ENCODE results near the gene TNFRSF1A. TPM values are rescaled to one million over a fixed set of nuclear protein-coding genes. Genes with fewer than 3 reads are reported as not detected.

Gene TNFRSF1A
- total and polyA plus RNA-seq, 2 of the 13 experiments (the other 11 are each of a cell fraction or from before 2014, with no cell fraction given) = 41.5 to 61.2 TPM

DNA sequence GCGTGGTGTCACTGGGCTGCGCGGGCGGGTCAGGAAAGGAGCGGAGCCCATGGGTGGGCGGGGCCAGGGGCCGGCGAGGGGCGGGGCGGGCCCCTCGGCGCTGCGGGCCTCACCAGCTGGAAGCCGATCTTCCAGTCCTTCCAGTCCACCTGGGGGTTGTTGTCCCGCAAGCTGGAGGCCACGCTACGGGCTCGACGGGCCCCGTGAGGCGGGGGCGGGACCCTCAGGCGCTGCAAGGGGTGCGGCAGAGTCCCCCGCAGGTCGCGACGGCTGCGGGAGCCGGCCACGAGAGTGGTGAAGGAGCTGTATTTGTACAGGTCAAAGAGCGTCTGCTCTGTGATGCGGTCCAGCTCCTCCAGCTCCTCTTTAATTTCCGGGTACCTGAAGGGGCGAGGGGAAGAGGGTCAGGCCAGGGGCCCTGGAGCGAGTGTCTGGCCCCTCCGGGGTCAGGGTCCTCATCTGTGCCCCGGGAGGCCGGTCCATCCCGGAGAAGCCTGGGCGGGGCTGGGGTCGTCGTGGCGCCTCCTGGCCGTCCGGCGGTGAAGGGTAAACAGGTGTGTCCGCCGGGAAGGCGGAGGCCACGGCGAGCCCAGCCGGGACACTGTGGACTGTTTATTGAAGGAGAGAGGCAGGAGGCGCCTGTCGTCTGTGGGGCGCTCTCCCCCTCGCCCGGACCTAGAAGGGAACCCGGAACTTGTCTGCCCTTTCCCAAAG, 21.6 kb upstream of the TNFRSF1A start (continued):
- TF ChIP-seq ZNF296 (CRISPR knock-in tag; conservative IDR thresholded peaks at IDR 0.05) (peak; percentile 58; the same call in 1 of the 2 replicates), RFX1 (IDR thresholded peaks at IDR 0.05) (no peak), RBAK (CRISPR knock-in tag; IDR thresholded peaks at IDR 0.05) (no peak), ZNF280D (CRISPR knock-in tag; IDR thresholded peaks at IDR 0.05) (no peak), HDAC6 (IDR thresholded peaks at IDR 0.05; ENCODE audit: low read depth, low read length) (no peak), ZNF557 (CRISPR knock-in tag; IDR thresholded peaks at IDR 0.05) (no peak), POLR2AphosphoS2 (IDR thresholded peaks at IDR 0.05; ENCODE audit: low read depth, low read length) (no peak), BHLHE40 (IDR thresholded peaks at IDR 0.05; ENCODE audit: low read length) (no peak)
- TF ChIP-seq, protein P1, sequence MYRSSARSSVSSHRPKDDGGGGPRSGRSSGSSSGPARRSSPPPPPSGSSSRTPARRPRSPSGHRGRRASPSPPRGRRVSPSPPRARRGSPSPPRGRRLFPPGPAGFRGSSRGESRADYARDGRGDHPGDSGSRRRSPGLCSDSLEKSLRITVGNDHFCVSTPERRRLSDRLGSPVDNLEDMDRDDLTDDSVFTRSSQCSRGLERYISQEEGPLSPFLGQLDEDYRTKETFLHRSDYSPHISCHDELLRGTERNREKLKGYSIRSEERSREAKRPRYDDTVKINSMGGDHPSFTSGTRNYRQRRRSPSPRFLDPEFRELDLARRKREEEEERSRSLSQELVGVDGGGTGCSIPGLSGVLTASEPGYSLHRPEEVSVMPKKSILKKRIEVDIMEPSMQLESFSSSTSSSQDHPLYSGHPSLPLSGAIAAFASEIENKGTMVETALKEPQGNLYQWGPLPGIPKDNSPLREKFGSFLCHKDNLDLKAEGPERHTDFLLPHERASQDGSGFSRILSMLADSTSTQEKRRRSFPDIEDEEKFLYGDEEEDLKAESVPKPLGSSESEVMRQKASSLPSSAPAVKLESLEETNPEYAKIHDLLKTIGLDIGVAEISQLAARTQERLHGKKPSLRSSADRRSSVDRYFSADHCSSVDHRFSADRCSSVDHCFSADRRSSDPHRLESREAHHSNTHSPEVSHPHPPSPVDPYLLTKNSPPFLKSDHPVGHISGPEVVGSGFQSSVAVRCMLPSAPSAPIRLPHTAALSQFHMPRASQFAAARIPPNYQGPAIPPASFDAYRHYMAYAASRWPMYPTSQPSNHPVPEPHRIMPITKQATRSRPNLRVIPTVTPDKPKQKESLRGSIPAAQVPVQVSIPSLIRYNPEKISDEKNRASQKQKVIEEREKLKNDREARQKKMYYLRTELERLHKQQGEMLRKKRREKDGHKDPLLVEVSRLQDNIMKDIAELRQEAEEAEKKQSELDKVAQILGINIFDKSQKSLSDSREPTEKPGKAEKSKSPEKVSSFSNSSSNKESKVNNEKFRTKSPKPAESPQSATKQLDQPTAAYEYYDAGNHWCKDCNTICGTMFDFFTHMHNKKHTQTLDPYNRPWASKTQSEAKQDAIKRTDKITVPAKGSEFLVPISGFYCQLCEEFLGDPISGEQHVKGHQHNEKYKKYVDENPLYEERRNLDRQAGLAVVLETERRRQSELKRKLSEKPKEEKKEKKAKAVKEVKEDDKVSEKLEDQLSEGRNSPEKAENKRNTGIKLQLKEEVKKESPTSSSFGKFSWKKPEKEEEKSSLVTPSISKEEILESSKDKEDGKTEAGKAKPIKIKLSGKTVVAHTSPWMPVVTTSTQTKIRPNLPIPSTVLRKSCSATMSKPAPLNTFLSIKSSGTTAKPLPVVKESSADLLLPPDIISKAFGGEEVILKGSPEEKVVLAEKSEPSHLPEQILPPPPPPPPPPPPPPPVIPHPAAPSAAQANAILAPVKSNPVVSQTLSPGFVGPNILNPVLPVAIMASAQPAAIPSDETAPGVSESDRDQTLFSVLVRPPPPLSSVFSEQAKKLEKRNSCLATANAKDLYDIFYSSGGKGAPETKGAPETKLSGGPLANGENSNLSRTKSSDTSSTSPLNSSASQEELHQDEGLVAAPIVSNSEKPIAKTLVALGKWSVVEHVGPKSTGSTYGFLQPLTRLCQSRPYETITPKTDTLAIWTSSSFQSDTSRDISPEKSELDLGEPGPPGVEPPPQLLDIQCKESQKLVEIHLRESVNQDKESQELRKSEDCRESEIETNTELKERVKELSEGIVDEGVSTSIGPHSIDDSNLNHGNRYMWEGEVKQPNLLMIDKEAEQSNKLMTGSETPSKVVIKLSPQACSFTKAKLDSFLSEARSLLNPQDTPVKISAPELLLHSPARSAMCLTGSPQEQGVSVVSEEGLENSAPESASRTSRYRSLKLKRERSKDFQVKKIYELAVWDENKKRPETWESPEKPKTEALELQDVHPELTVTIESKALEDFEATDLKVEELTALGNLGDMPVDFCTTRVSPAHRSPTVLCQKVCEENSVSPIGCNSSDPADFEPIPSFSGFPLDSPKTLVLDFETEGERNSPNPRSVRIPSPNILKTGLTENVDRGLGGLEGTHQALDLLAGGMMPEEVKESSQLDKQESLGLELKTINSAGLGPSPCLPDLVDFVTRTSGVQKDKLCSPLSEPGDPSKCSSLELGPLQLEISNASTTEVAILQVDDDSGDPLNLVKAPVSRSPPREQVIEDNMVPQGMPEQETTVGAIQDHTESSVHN (CRISPR knock-in tag; IDR thresholded peaks at IDR 0.05) = peak; percentile 75; the same call in 1 of the 2 replicates
- TF ChIP-seq, protein P2, sequence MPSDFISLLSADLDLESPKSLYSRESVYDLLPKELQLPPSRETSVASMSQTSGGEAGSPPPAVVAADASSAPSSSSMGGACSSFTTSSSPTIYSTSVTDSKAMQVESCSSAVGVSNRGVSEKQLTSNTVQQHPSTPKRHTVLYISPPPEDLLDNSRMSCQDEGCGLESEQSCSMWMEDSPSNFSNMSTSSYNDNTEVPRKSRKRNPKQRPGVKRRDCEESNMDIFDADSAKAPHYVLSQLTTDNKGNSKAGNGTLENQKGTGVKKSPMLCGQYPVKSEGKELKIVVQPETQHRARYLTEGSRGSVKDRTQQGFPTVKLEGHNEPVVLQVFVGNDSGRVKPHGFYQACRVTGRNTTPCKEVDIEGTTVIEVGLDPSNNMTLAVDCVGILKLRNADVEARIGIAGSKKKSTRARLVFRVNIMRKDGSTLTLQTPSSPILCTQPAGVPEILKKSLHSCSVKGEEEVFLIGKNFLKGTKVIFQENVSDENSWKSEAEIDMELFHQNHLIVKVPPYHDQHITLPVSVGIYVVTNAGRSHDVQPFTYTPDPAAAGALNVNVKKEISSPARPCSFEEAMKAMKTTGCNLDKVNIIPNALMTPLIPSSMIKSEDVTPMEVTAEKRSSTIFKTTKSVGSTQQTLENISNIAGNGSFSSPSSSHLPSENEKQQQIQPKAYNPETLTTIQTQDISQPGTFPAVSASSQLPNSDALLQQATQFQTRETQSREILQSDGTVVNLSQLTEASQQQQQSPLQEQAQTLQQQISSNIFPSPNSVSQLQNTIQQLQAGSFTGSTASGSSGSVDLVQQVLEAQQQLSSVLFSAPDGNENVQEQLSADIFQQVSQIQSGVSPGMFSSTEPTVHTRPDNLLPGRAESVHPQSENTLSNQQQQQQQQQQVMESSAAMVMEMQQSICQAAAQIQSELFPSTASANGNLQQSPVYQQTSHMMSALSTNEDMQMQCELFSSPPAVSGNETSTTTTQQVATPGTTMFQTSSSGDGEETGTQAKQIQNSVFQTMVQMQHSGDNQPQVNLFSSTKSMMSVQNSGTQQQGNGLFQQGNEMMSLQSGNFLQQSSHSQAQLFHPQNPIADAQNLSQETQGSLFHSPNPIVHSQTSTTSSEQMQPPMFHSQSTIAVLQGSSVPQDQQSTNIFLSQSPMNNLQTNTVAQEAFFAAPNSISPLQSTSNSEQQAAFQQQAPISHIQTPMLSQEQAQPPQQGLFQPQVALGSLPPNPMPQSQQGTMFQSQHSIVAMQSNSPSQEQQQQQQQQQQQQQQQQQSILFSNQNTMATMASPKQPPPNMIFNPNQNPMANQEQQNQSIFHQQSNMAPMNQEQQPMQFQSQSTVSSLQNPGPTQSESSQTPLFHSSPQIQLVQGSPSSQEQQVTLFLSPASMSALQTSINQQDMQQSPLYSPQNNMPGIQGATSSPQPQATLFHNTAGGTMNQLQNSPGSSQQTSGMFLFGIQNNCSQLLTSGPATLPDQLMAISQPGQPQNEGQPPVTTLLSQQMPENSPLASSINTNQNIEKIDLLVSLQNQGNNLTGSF (CRISPR knock-in tag; IDR thresholded peaks at IDR 0.05) = 0 out of 2 replicates have a peak, but pooled peaks have one; percentile 38
- TF ChIP-seq, protein P3, sequence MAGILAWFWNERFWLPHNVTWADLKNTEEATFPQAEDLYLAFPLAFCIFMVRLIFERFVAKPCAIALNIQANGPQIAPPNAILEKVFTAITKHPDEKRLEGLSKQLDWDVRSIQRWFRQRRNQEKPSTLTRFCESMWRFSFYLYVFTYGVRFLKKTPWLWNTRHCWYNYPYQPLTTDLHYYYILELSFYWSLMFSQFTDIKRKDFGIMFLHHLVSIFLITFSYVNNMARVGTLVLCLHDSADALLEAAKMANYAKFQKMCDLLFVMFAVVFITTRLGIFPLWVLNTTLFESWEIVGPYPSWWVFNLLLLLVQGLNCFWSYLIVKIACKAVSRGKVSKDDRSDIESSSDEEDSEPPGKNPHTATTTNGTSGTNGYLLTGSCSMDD (CRISPR knock-in tag; IDR thresholded peaks at IDR 0.05) = no peak
